Brain microvascular endothelial cell (primary cell): ENCODE data around the gene TFF1.

Source experiments
- DNase-seq: peaks from one replicate; pipeline ENCODE4 v3.0.0-alpha.2; 2020
- H3K27ac ChIP-seq: fragments of 250-450 bp; sonication (Bioruptor Pico); 2 replicates; pipeline ENCODE4 v1.5.1; 2020; ENCODE audit warnings: mild to moderate bottlenecking, moderate library complexity
- H3K27me3 ChIP-seq: fragments of 250-450 bp; sonication (Bioruptor Pico); replicated peaks from 2 replicates; pipeline ENCODE4 v1.5.1; 2020; ENCODE audit warnings: mild to moderate bottlenecking
- H3K36me3 ChIP-seq: fragments of 250-450 bp; sonication (Bioruptor Pico); replicated peaks from 2 replicates; pipeline ENCODE4 v1.5.1; 2020; ENCODE audit warnings: mild to moderate bottlenecking
- H3K4me3 ChIP-seq: 2 replicates; pipeline ENCODE4 v1.5.1; 2011; ENCODE audit warnings: low read depth, mild to moderate bottlenecking, control low read depth, low read length, moderate library complexity
- CTCF ChIP-seq: IDR thresholded peaks from 2 replicates; pipeline ENCODE4 v1.5.1; 2011; ENCODE audit warnings: low read depth, mild to moderate bottlenecking, moderate library complexity, low read length, control low read depth, inconsistent platforms; ENCODE audit errors: missing control alignments
- in situ Hi-C: cut with HindIII; loops from 2 replicates; pipeline ENCODE4 v1.10.0; 2017; ENCODE audit warnings: low sequenced_read_pairs, low pct_ligation_motif_present

Gene TFF1

GRCh38 chr21:42317826-42318746 lies 48.2 kb downstream of the TFF1 start:
- no peaks in the 10 kb centered on the region for H3K27me3 ChIP-seq
- no peak overlapping the region for H3K27ac ChIP-seq
- no peak for TF ChIP-seq CTCF
- H3K4me3 ChIP-seq = no peak overlapping the region
- in situ Hi-C loops = no loop called here
- no peaks in the 10 kb centered on the region for H3K36me3 ChIP-seq
- no peak for DNase-seq

GRCh38 chr21:42317341-42317741 lies 49.0 kb downstream of the TFF1 start:
- H3K27ac ChIP-seq = no peak overlapping the region
- H3K4me3 ChIP-seq = no peak overlapping the region
- no peak for TF ChIP-seq CTCF
- no peak for DNase-seq
- H3K36me3 ChIP-seq = no peaks in the 10 kb centered on the region
- in situ Hi-C loops = no loop called here
- no peaks in the 10 kb centered on the region for H3K27me3 ChIP-seq

- Histone ChIP-seq H3K27me3 (no peaks in the 10 kb centered on the region), H3K4me3 (no peak overlapping the region), H3K27ac (no peak overlapping the region), H3K36me3 (no peaks in the 10 kb centered on the region)
- in situ Hi-C loops = no loop called here
- DNase-seq = no peak
- TF ChIP-seq CTCF = no peak
Measured at GRCh38 chr21:42316891-42317290, 49.4 kb downstream of the TFF1 start.

GRCh38 chr21:42315296-42315891 lies 50.9 kb downstream of the TFF1 start, which contains the start of gene TFF3:
TSS of gene TFF3 (minus strand) at chr21:42315409. CDS start at chr21:42315374, 35 bp downstream.
- Histone ChIP-seq H3K27ac (no peak within 1 kb of the TSS), H3K4me3 (no peak within 1 kb of the TSS), H3K36me3 (no peaks in the 10 kb centered on the region), H3K27me3 (no peaks in the 10 kb centered on the region)
- in situ Hi-C loops = no loop called here
- TF ChIP-seq CTCF = no peak
- no peak for DNase-seq

GRCh38 chr21:42314616-42315295 lies 51.6 kb downstream of the TFF1 start:
- H3K27ac ChIP-seq = no peak overlapping the region
- no peak for DNase-seq
- no peaks in the 10 kb centered on the region for H3K36me3 ChIP-seq
- no peak for TF ChIP-seq CTCF
- no peaks in the 10 kb centered on the region for H3K27me3 ChIP-seq
- in situ Hi-C loops = no loop called here
- no peak overlapping the region for H3K4me3 ChIP-seq
